ENCODE measurements around the gene CDK15.

- TF ChIP-seq SMAD2 (IDR thresholded peaks at IDR 0.05; ENCODE audit: low read depth, low read length), result no peak
- no peak for TF ChIP-seq CTCF (IDR thresholded peaks at IDR 0.05 in 2 of 3, conservative IDR thresholded peaks at IDR 0.05 in 1 of 3; ENCODE audit: insufficient read depth in 2 of 3, low read depth in 1 of 3, low read length in 3 of 3)
- TF ChIP-seq, protein P1, sequence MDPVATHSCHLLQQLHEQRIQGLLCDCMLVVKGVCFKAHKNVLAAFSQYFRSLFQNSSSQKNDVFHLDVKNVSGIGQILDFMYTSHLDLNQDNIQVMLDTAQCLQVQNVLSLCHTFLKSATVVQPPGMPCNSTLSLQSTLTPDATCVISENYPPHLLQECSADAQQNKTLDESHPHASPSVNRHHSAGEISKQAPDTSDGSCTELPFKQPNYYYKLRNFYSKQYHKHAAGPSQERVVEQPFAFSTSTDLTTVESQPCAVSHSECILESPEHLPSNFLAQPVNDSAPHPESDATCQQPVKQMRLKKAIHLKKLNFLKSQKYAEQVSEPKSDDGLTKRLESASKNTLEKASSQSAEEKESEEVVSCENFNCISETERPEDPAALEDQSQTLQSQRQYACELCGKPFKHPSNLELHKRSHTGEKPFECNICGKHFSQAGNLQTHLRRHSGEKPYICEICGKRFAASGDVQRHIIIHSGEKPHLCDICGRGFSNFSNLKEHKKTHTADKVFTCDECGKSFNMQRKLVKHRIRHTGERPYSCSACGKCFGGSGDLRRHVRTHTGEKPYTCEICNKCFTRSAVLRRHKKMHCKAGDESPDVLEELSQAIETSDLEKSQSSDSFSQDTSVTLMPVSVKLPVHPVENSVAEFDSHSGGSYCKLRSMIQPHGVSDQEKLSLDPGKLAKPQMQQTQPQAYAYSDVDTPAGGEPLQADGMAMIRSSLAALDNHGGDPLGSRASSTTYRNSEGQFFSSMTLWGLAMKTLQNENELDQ (CRISPR knock-in tag; IDR thresholded peaks at IDR 0.05; ENCODE audit: borderline replicate concordance), result no peak
- no peak for TF ChIP-seq ZNF146 (CRISPR knock-in tag; IDR thresholded peaks at IDR 0.05; ENCODE audit: unreplicated experiment)
- no peak for TF ChIP-seq ZFP36 (IDR thresholded peaks at IDR 0.05; ENCODE audit: low read depth, low read length, partially characterized antibody)
- TF ChIP-seq, protein P2, sequence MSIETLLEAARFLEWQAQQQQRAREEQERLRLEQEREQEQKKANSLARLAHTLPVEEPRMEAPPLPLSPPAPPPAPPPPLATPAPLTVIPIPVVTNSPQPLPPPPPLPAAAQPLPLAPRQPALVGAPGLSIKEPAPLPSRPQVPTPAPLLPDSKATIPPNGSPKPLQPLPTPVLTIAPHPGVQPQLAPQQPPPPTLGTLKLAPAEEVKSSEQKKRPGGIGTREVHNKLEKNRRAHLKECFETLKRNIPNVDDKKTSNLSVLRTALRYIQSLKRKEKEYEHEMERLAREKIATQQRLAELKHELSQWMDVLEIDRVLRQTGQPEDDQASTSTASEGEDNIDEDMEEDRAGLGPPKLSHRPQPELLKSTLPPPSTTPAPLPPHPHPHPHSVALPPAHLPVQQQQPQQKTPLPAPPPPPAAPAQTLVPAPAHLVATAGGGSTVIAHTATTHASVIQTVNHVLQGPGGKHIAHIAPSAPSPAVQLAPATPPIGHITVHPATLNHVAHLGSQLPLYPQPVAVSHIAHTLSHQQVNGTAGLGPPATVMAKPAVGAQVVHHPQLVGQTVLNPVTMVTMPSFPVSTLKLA (conservative IDR thresholded peaks at IDR 0.05), result no peak
- TF ChIP-seq, protein P3, sequence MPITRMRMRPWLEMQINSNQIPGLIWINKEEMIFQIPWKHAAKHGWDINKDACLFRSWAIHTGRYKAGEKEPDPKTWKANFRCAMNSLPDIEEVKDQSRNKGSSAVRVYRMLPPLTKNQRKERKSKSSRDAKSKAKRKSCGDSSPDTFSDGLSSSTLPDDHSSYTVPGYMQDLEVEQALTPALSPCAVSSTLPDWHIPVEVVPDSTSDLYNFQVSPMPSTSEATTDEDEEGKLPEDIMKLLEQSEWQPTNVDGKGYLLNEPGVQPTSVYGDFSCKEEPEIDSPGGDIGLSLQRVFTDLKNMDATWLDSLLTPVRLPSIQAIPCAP (CRISPR knock-in tag; IDR thresholded peaks at IDR 0.05; ENCODE audit: borderline replicate concordance), result no peak
- no peak for TF ChIP-seq FOXP1 (CRISPR knock-in tag; IDR thresholded peaks at IDR 0.05)
- TF ChIP-seq HNRNPK (IDR thresholded peaks at IDR 0.05; ENCODE audit: low read depth, low read length, poor library complexity, severe bottlenecking), result no peak
Measured at GRCh38 chr2:201892516-201892915, 86.2 kb downstream of the CDK15 start.

Data from K562 (cell line).